NCI-H345 treated with DMSO at 0.1 percent for 48 hours (cell line): Measurements from ENCODE around the gene MAMDC4.

ENCODE experiments used
- DNase-seq: peaks from one replicate; lab custom pipeline; 2025; ENCODE audit not compliant: unreplicated experiment; lab: John Stamatoyannopoulos, UW

MAMDC4 gene

GRCh38 chr9:136886610-136887597 lies 34.8 kb downstream of the MAMDC4 start:
- DNase-seq, result no peak

DNA sequence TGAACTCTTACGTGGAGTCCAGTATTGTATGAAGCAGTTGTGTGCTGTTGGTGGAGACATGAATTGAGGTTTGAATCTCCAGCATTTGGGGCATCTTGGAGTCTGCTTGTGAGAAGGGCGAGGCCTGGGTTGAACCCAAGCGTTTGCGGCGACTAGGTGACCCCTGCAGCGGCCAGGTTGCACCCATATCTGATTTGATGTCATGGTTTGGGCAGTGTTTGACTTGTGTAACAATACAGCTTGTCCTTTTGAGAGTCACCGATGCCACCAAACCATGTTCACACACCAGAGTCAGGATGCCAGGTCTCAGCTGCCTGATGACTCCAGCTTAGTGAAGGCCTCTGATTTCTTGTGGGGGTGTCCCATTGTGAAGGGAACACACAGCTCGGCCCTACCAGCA lies 36.3 kb downstream of the MAMDC4 start:
- DNase-seq, result no peak

DNA sequence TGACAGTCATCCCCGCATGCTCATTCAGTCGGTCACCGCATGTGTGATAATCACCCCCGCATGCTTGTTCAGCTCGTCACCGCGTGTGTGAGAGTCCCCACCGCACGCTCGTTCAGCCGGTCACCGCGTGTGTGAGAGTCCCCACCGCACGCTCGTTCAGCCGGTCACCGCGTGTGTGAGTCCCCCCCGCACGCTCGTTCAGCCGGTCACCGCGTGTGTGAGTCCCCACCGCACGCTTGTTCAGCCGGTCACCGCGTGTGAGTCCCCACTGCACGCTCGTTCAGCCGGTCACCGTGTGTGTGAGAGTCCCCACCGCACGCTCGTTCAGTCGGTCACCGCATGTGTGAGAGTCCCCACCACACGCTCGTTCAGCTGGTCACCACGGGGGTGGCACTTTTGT lies 37.7 kb downstream of the MAMDC4 start:
- DNase-seq, result no peak

DNA sequence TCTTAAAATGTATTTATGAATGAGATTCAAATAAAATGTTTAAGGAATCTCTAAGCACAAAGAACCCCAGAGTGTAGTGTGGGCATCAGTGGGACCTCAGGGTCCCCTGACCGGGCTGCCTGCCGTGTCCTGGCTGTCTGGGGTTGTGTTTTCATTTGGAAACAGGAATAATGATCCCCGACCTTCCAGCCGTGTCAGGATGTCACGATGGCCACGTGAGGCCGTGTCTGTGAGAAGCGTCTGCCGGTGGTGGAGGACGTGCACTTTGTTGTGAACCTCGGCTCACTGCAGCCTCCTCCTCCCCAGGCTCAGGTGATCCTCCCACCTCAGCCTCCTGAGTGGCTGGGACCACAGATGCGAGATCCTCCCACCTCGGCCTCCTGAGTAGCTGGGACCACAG lies 38.5 kb downstream of the MAMDC4 start:
- no peak for DNase-seq

DNA sequence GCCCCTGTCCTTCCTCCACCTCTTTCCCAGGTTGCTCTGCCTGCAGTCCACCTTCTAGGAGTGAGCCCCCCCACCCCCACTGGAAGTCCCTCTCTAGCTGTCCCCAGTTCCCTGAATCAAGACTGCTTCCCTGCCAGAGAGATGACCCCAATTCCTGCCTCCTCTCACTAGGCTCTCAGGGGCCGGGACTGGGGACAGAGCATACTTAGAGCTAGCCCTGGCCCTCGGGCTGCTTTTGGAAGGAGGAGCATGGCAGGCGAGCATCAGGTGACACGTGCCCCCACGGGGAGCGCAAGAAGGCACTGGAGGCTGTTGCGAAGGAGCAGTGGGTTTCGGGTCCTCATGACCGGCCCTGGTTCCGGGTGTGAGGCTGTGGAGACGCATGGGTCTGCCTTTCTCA lies 43.9 kb downstream of the MAMDC4 start:
- DNase-seq, result no peak

DNA sequence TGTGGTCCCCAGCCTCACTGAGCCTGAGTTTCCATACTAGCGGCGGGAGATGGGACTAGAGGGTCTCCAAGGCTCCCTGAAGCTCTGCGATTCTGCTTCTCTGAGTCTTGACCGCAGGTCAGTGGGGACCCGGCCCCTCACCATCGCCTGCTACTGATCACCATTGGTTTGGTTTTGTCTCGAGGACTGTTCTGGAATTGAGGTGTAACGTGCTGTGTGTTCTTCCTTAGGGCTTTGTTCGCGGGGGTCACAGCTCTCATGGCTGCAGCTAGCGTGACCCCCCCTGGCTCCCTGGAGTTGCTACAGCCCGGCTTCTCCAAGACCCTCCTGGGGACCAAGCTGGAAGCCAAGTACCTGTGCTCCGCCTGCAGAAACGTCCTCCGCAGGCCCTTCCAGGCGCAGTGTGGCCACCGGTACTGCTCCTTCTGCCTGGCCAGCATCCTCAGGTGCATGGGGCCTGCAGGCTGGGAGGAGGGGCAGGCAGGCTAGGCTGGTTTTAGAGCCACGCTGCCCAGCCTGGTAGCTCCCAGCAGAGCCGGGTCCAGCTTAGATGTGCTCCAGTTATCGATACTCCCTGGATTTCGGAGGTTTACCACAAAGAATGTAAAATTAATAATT lies 46.4 kb downstream of the MAMDC4 start:
- DNase-seq, result no peak

DNA sequence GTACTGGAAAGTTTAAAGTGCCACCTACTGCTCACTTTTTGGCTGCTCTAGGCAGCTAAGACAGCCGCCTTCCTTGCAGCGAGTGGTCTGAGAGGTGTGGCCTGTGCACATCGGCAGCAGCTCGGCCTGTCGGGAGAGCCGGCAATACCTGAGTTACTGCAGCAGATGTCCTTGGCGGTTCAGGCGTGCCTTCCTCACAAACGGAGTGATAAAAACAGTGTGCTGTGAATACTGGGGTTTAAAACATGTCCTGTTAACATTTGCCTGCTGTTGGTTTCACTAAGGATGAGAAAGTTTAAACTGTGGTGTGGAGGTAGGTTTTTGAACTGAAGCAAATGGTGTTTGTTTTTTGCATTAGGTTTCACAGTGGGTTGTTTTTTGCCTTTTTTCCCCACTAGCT lies 47.0 kb downstream of the MAMDC4 start:
- no peak for DNase-seq

DNA sequence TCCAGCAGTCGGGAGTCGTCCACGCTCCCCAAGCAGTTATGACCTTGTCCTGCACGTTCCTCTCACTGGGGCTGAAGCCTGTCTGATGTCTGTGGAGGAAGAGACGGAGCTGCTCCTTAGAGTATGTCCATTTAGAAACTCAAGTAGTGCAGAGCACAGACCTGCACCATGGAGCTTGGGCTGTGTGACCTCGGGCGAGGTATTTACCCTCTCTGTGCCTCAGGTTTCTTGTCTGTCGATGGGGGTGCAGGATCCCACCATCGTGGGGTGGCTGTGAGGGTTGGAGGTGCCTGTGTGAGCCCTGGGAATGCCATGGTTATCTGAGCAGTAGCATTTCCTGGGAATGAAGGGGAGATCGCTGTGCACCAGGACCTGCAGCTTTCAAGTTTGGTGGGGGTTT lies 48.4 kb downstream of the MAMDC4 start:
- no peak for DNase-seq

- DNase-seq, result no peak
These were observed 48.9 kb downstream of the MAMDC4 start for GRCh38 chr9:136900988-136901515.

DNA sequence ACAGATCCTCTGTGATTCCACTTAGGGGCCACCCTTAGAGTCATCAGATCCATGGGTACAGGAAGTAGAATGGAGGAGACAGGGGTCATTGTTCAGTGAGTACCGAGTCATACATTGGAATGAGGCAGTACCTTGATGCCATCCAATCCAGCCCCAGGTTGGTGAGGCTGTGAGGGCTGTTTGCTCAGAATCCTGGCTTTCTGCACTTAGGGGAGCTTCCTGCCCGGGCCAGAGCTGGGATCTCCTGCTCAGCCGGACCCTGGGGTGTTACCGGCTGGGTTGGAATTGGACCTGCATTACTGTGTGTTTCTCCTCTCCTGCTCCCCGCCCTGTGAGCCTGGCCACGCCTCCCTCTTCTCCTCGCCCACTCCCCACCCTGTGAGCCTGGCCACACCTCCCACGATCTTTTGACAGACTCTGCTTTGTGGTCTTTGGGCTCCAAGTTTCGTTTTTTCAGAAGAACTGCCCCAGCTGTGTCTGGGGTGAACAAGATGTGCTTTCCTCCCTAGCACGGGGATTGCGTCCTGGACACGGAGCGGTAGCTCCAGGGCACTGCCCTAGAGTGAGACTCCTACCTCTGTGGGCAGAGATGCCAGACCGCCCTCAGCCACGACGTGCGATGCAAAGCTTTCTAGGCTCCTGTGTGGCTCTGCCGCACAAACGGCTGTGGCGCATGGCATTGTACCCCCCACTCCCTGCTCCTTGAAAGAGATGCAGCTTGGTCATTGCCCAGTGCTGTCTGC lies 49.5 kb downstream of the MAMDC4 start:
- DNase-seq, result no peak

GRCh38 chr9:136902259-136902821 lies 50.2 kb downstream of the MAMDC4 start:
- no peak for DNase-seq

- no peak for DNase-seq
These were observed 51.0 kb downstream of the MAMDC4 start for GRCh38 chr9:136903041-136903554.

- no peak for DNase-seq
These were observed 54.1 kb downstream of the MAMDC4 start for GRCh38 chr9:136906266-136906665.

DNA sequence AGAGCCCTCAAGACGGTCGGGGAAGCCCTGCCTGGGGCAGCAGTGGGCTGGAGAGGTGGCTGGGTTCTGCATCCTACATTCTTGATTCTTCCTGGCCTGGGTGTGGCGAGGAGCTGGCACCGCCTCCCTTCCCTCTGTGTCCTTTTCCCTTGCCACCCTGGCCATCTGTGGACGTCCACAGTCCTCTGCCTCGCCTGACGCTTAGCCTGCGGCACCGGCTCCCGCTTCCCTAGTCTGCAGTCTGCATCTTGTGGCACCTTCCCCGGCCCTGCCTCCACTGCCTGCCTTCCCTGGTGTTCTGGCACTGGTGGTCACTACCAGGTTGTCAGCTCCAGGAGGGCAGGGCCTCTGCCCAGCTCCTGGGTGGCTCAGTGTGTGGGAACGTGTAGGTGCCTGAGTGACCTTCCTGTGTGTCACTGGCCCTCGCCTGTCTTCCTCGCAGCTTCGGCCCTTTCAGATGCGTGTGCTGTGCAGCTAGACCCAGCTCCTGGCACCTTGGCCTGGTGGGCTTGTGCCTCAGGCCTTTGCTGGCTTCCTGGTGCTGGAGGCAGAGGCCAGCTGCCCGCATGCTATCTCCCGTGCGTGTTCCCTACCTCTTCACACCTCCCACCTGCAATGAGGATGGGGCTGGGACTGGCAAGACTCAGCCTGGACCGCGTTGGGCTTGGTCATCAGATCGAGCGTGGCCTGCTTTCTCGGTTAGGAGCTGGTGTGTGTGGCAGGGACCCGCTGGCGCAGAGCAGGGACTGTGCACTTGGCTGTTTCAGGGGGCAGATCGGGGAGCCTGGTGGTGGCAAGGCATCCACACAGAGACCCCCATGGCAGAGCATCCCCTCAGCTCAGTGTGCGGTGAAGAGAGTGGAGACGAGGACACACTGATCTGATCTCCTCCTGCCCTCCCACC lies 55.1 kb downstream of the MAMDC4 start:
- no peak for DNase-seq
